Measurements from ENCODE around the gene RHEB.

DNA sequence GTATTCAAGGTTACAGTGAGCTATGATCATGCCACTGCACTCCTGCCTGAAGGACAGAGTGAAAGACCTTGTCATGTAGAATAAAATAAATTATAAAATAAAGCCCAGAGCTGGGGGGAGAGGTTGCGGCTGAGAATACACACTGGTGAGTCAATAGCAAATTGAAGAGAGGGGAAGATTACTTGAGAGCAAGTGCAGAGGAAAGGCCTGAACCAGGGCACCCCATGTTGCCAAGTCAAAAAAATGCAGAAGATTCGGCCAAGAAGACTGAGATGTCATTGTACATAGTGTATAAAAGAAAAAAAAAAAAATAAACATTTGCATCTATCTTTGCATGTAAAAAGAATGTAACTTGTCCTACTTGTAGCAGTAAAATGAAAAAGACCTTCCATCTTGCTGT, 32.5 kb downstream of the RHEB start:
- TF ChIP-seq, protein P1, sequence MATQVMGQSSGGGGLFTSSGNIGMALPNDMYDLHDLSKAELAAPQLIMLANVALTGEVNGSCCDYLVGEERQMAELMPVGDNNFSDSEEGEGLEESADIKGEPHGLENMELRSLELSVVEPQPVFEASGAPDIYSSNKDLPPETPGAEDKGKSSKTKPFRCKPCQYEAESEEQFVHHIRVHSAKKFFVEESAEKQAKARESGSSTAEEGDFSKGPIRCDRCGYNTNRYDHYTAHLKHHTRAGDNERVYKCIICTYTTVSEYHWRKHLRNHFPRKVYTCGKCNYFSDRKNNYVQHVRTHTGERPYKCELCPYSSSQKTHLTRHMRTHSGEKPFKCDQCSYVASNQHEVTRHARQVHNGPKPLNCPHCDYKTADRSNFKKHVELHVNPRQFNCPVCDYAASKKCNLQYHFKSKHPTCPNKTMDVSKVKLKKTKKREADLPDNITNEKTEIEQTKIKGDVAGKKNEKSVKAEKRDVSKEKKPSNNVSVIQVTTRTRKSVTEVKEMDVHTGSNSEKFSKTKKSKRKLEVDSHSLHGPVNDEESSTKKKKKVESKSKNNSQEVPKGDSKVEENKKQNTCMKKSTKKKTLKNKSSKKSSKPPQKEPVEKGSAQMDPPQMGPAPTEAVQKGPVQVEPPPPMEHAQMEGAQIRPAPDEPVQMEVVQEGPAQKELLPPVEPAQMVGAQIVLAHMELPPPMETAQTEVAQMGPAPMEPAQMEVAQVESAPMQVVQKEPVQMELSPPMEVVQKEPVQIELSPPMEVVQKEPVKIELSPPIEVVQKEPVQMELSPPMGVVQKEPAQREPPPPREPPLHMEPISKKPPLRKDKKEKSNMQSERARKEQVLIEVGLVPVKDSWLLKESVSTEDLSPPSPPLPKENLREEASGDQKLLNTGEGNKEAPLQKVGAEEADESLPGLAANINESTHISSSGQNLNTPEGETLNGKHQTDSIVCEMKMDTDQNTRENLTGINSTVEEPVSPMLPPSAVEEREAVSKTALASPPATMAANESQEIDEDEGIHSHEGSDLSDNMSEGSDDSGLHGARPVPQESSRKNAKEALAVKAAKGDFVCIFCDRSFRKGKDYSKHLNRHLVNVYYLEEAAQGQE (IDR thresholded peaks at IDR 0.05; ENCODE audit: low read depth), result no peak
- TF ChIP-seq YY1 (IDR thresholded peaks at IDR 0.05; ENCODE audit: low read depth), result no peak
- no peak for TF ChIP-seq TAF1 (IDR thresholded peaks at IDR 0.05; ENCODE audit: low read depth)
- no peak for TF ChIP-seq EP300 (IDR thresholded peaks at IDR 0.05; ENCODE audit: borderline replicate concordance)
- no peak for TF ChIP-seq CREB1 (IDR thresholded peaks at IDR 0.05; ENCODE audit: low read depth)
- TF ChIP-seq EGR1 (IDR thresholded peaks at IDR 0.05), result no peak
- TF ChIP-seq, protein P2, sequence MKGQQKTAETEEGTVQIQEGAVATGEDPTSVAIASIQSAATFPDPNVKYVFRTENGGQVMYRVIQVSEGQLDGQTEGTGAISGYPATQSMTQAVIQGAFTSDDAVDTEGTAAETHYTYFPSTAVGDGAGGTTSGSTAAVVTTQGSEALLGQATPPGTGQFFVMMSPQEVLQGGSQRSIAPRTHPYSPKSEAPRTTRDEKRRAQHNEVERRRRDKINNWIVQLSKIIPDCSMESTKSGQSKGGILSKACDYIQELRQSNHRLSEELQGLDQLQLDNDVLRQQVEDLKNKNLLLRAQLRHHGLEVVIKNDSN (IDR thresholded peaks at IDR 0.05), result no peak
- TF ChIP-seq, protein P3, sequence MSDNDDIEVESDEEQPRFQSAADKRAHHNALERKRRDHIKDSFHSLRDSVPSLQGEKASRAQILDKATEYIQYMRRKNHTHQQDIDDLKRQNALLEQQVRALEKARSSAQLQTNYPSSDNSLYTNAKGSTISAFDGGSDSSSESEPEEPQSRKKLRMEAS (IDR thresholded peaks at IDR 0.05), result no peak
- TF ChIP-seq FOXM1 (IDR thresholded peaks at IDR 0.05; ENCODE audit: borderline replicate concordance, low read depth), result no peak
- no peak for TF ChIP-seq TEAD4 (IDR thresholded peaks at IDR 0.05)
